Measurements from ENCODE around the gene CDH8.

The CDH8 gene

DNA sequence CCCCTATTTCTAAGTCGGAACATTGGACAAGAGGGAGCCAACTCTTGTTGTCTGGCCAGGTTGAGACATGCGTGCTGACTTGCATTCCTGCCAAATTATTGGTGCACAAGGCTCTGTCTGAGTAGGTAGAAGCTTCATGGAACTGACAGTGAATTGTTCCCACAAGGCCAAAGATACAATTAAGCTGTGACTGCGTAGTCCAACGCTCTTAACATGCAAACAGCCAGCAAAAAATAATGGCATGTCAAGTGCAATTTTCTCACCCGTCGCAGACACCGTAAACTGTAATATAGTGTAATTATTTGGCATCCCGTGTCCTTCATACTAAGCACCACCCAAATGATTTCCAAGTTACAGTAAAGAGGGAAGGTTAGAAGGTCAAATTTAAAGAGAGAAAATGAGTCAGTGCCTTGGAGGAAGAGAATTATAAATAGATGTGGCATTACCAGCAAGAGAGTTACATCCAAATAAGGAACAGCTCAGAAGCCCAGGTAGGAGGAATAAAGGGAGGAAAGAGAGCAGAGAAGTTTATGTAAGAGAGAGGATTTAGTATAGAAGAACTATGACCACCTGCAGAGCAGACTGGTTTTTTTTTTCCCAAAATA lies 21.8 kb downstream of the CDH8 start:
- Mint-ChIP-seq H3K27ac (no peak overlapping the region), H3K36me3 (ENCODE audit: low read depth) (no peaks in the 10 kb centered on the region), H3K9me3 (peaks cover 20% of the 10 kb centered on the region), H3K4me3 (no peak overlapping the region), H3K27me3 (ENCODE audit: low read depth) (no peaks in the 10 kb centered on the region), H3K4me1 (ENCODE audit: low read depth) (no peaks in the 10 kb centered on the region)
- no peak for DNase-seq (ENCODE audit: low spot score)

DNA sequence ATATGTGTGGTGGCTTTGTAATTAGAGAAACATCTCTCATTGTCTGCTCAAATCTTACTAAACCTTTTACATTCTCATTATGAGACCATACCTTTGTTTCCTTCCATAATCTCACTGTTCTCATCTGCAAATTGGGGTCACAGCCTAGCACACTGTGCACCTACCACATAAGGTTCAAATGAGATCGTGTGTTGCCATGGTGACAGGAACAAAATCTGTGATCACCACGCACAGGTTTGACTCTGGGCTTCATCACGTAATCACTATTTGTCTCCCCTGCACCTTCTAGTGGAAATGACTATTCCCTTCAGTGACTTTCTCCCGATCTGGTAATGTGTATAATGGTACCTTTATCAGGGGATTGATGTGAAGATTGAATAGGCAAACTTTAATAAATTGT lies 26.1 kb downstream of the CDH8 start:
- H3K27ac Mint-ChIP-seq, result no peak overlapping the region
- DNase-seq (ENCODE audit: low spot score), result no peak
- no peaks in the 10 kb centered on the region for H3K27me3 Mint-ChIP-seq (ENCODE audit: low read depth)
- no peaks in the 10 kb centered on the region for H3K4me1 Mint-ChIP-seq (ENCODE audit: low read depth)
- no peaks in the 10 kb centered on the region for H3K36me3 Mint-ChIP-seq (ENCODE audit: low read depth)
- peaks cover 24% of the 10 kb centered on the region for H3K9me3 Mint-ChIP-seq
- H3K4me3 Mint-ChIP-seq, result no peak overlapping the region

DNA sequence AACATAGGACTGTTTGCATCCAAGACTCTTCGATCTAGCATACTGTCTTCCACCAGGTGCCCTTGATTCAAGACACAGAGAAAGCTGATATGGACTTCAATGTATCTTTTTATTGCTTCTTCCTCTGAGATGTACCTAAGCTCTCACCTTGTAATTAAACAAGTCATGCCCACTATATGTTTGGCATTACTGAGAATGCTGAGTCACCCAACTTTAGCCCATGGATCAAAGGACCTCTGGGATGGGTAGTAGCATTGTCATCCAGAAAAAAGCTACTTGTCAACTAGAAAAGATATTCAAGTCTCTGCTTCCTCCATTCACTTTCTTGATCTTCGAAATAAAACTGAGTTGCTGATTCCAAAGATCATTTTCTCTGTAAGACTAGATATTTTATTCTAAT lies 37.8 kb downstream of the CDH8 start:
- H3K27ac Mint-ChIP-seq, result no peak overlapping the region
- no peaks in the 10 kb centered on the region for H3K36me3 Mint-ChIP-seq (ENCODE audit: low read depth)
- H3K27me3 Mint-ChIP-seq (ENCODE audit: low read depth), result no peaks in the 10 kb centered on the region
- no peak for DNase-seq (ENCODE audit: low spot score)
- H3K4me1 Mint-ChIP-seq (ENCODE audit: low read depth), result no peaks in the 10 kb centered on the region
- no peak overlapping the region for H3K4me3 Mint-ChIP-seq
- H3K9me3 Mint-ChIP-seq, result peaks cover 38% of the 10 kb centered on the region

DNA sequence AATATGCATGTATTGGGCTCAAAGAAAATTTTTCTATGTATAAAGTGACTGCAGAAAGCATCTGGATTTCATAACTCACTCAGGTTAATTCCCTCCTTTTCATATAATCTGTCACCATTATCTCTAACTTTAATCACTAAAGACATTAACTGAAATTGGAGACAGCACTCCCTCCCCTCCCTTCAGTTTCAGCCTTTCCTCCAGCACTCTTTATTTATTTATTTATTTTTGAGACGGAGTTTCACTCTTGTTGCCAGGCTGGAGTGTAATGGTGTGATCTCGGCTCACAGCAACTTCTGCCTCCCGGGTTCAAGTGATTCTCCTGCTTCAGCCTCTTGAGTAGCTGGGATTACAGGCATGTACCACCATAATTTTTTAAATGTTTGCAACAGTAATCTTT lies 43.1 kb downstream of the CDH8 start:
- no peaks in the 10 kb centered on the region for H3K4me1 Mint-ChIP-seq (ENCODE audit: low read depth)
- H3K36me3 Mint-ChIP-seq (ENCODE audit: low read depth), result no peaks in the 10 kb centered on the region
- no peak overlapping the region for H3K4me3 Mint-ChIP-seq
- no peak for DNase-seq (ENCODE audit: low spot score)
- no peaks in the 10 kb centered on the region for H3K27me3 Mint-ChIP-seq (ENCODE audit: low read depth)
- H3K27ac Mint-ChIP-seq, result no peak overlapping the region
- peaks cover 44% of the 10 kb centered on the region for H3K9me3 Mint-ChIP-seq

DNA sequence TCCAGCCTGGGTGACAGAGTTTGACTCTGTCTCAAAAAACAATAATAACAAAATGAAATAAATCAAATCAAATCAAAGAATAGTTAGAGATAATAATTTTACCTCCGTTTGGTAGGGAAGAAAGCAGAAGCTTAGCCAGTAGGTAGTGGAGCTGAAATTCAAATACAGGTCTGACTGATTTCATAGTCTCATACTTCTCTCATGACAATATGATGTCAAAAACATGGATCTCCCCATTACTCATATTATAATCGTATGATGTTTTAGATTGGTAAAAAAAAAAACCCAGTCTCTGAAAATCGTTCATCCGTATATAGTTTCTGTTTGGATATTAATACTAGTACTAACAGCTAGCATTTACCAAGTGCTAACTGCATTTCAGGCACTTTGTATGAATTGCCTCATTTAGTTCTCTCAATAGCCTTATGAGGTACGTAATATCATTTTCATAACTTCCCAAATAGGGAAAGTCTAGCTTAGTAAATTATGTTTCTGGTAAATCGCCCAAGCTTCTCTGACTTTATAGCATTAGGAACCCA lies 48.7 kb downstream of the CDH8 start:
- Mint-ChIP-seq H3K36me3 (ENCODE audit: low read depth) (no peaks in the 10 kb centered on the region), H3K9me3 (peaks cover 35% of the 10 kb centered on the region), H3K27ac (no peak overlapping the region), H3K27me3 (ENCODE audit: low read depth) (no peaks in the 10 kb centered on the region), H3K4me3 (no peak overlapping the region), H3K4me1 (ENCODE audit: low read depth) (no peaks in the 10 kb centered on the region)
- DNase-seq (ENCODE audit: low spot score), result no peak

DNA sequence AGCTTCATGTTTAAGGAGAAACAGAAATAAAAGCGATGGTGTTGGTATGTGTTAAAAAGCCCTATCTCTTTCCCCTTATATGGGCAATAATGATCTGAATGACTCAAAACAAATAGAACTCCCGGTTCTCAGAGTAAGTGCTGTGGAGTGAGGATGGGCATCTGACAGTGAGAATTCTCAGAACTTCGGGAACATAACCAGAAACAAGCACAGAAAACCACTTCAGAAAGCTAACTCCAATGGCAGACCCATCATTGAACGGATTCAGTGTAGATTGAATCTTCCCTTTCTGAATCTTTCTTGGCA lies 67.2 kb downstream of the CDH8 start:
- no peaks in the 10 kb centered on the region for H3K27me3 Mint-ChIP-seq (ENCODE audit: low read depth)
- H3K9me3 Mint-ChIP-seq, result peaks cover 49% of the 10 kb centered on the region
- no peak for DNase-seq (ENCODE audit: low spot score)
- H3K4me1 Mint-ChIP-seq (ENCODE audit: low read depth), result no peaks in the 10 kb centered on the region
- H3K27ac Mint-ChIP-seq, result no peak overlapping the region
- no peak overlapping the region for H3K4me3 Mint-ChIP-seq
- H3K36me3 Mint-ChIP-seq (ENCODE audit: low read depth), result no peaks in the 10 kb centered on the region

DNA sequence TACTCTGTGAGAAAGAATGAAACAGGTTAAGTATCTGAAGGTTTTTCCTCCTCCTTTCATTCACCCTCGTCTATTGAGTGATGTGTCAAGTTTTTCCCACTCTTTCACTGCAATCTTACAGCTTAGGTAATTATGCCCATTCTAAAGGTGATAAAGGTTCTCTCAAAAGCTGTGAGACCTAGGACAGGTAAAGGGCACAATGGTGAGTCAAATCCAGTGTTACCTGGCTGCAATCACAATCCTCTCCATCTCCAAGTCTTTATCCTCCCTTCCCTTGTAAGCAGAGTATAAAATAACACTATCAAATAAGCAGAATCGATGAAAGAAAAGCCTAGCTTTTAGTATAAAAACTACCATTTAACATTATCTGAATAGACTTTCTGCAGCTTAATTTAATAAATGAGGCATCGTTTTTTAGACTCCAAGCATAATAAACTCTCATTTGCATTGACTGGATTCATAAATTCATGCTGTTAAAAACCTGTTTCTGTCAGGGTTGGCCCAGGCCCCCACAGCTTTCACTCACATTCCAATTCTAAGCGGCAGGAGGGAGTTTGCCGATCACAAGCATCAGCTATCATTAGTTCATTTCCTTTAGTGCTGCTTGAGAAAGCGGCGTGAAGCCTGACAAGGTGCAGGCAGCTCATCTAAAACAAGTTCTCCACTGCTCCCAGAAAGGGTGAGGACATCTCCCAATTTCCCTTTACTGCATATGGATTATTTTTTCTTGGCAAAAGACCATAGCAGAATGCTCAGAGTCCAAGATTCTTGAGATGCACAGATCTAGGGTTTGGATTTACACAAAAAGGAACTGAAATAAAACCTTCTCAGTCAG lies 67.8 kb downstream of the CDH8 start:
- H3K9me3 Mint-ChIP-seq, result peaks cover 46% of the 10 kb centered on the region
- no peaks in the 10 kb centered on the region for H3K4me1 Mint-ChIP-seq (ENCODE audit: low read depth)
- no peaks in the 10 kb centered on the region for H3K27me3 Mint-ChIP-seq (ENCODE audit: low read depth)
- H3K27ac Mint-ChIP-seq, result no peak overlapping the region
- no peaks in the 10 kb centered on the region for H3K36me3 Mint-ChIP-seq (ENCODE audit: low read depth)
- no peak for DNase-seq (ENCODE audit: low spot score)
- no peak overlapping the region for H3K4me3 Mint-ChIP-seq

DNA sequence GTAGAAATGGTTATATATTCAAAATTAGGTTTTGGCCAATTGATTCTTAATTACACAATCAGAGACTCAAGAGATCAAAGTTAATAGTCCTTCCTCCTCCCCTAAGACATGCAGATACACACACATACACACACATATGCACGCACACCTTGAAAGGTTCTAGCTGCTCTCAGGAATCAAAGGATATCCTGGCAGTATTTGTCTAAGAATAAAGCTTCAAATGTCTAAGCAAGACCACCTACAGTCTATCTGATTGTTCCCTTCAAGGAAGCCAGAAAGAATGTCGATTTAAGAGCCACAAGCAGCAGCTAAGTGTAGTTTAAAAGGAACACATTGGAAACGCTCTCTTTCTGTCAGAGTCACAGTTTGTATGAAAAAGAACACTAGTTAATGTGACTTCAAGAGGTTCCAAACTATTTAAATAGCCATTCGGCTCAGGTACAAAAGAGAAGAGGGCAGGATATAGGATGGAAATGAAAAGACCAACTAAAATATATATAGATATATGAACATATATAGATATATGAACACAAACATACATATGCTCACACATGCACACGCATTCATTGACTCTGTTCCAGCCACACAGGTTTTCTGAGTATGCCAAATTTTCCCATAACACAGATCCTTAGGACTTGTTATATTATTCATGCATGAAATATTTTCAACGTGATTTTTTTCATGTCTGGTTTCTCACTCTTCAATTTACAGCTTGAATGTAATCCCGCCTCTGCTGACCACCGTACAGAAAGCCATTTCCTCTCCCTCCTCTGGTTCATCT lies 79.0 kb downstream of the CDH8 start:
- no peaks in the 10 kb centered on the region for H3K27me3 Mint-ChIP-seq (ENCODE audit: low read depth)
- H3K36me3 Mint-ChIP-seq (ENCODE audit: low read depth), result no peaks in the 10 kb centered on the region
- no peaks in the 10 kb centered on the region for H3K4me1 Mint-ChIP-seq (ENCODE audit: low read depth)
- peaks cover 48% of the 10 kb centered on the region for H3K9me3 Mint-ChIP-seq
- no peak overlapping the region for H3K4me3 Mint-ChIP-seq
- no peak for DNase-seq (ENCODE audit: low spot score)
- no peak overlapping the region for H3K27ac Mint-ChIP-seq

DNA sequence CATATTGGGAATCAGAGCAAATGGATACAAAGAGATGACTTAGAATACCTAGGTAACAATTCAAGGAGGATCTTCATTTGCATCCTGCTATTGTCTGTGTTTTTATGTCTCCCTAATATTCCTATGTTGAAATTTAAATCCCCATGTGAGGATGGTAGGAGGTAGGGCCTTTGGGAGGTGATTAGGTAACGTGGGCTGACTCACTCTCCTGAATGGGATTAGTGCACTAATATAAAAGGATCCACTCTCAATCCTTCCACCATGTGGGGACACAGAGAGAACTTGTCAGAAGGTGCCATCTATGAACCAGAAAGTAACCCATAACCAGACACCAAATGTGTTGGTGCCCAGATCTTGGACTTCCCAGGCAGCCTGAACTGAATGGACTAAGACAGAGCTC lies 83.4 kb downstream of the CDH8 start:
- H3K27me3 Mint-ChIP-seq (ENCODE audit: low read depth), result no peaks in the 10 kb centered on the region
- H3K27ac Mint-ChIP-seq, result no peak overlapping the region
- peaks cover 35% of the 10 kb centered on the region for H3K9me3 Mint-ChIP-seq
- DNase-seq (ENCODE audit: low spot score), result no peak
- no peak overlapping the region for H3K4me3 Mint-ChIP-seq
- H3K4me1 Mint-ChIP-seq (ENCODE audit: low read depth), result no peaks in the 10 kb centered on the region
- H3K36me3 Mint-ChIP-seq (ENCODE audit: low read depth), result no peaks in the 10 kb centered on the region

DNA sequence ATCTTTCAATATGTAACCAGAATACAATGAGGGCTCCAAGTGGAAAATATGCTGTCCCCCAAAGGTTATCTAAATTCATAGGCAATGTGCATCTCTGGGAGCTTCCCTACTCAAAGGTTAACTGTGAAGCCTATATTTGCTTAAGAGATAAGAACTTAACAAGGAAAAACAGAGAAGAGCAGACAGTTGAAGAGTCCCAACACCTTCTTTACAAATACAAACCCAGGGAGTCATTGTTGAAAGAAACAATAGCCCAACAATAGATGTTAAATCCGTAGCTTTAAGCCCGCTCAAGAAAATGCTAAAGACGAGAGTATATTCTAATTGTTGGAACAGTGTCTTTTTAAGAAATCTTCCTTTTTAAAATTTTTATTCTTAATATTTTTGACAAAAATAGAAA lies 87.8 kb downstream of the CDH8 start:
- Mint-ChIP-seq H3K27ac (no peak overlapping the region), H3K27me3 (ENCODE audit: low read depth) (no peaks in the 10 kb centered on the region)

DNA sequence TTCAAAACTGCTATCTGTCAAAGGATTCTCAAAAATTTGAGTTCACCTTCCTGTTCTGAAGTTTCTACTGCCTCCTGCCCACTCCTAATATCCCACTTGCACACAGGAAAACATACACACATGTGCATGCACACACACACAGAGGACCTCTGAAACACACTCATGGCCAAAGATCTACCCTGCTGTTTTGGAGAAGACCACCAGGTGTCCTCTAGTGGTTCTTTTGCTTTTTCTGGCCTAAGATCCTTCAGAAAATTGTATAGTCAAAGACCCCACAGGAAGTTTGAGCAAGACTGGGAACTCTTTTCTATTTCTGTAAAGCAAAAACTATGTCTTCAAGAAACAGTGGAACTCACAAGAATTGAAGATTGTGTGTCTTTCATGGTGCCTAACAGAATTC lies 90.2 kb downstream of the CDH8 start:
- H3K27me3 Mint-ChIP-seq (ENCODE audit: low read depth), result no peaks in the 10 kb centered on the region
- H3K4me1 Mint-ChIP-seq (ENCODE audit: low read depth), result no peaks in the 10 kb centered on the region
- H3K36me3 Mint-ChIP-seq (ENCODE audit: low read depth), result no peaks in the 10 kb centered on the region
- H3K9me3 Mint-ChIP-seq, result peaks cover 46% of the 10 kb centered on the region
- no peak overlapping the region for H3K4me3 Mint-ChIP-seq
- no peak for DNase-seq (ENCODE audit: low spot score)
- H3K27ac Mint-ChIP-seq, result no peak overlapping the region

More for the DNA sequence above, 87.8 kb downstream of the CDH8 start:
- H3K4me1 Mint-ChIP-seq (ENCODE audit: low read depth), result no peaks in the 10 kb centered on the region
- no peaks in the 10 kb centered on the region for H3K36me3 Mint-ChIP-seq (ENCODE audit: low read depth)
- no peak for DNase-seq (ENCODE audit: low spot score)
- H3K4me3 Mint-ChIP-seq, result no peak overlapping the region
- H3K9me3 Mint-ChIP-seq, result peaks cover 35% of the 10 kb centered on the region

DNA sequence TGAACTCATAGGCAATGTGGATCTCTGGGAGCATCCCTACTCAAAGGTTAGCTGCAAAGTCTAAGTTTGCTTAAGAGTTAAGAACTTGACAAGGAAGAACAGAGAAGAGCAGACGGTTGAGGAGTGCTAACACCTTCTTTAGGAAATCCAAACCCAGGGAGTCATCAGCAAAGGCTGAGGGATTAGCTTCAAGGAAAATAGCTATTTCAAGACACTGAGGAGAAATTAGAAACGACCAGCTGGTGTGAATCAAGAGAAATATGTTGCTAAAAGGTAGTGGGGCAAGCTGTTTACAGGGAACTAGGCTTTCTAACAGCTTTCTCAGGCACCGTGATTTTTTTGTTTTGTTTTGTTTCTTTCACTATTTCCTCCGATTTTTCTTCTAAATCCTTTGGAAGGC lies 90.7 kb downstream of the CDH8 start:
- peaks cover 41% of the 10 kb centered on the region for H3K9me3 Mint-ChIP-seq
- H3K27me3 Mint-ChIP-seq (ENCODE audit: low read depth), result no peaks in the 10 kb centered on the region
- no peak for DNase-seq (ENCODE audit: low spot score)
- no peak overlapping the region for H3K4me3 Mint-ChIP-seq
- H3K4me1 Mint-ChIP-seq (ENCODE audit: low read depth), result no peaks in the 10 kb centered on the region
- no peak overlapping the region for H3K27ac Mint-ChIP-seq
- H3K36me3 Mint-ChIP-seq (ENCODE audit: low read depth), result no peaks in the 10 kb centered on the region

DNA sequence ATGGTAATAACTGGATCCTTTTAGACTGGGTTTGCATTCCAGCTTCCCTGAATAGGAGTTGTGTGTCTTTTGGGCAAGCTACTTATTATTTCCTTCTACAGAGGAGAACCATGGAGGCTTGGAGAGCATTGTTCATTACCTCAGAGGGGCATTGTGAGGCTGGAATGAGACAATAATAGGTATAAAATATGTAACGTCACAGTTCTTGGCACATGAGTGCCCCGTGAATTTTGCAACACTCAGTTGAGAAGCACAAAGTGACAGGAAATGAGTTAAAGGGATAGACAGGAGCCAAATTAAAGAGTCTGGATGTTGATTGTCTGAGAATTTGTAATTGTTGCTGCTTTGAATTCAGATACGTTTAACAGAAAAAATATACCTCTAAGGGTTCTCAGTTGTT lies 92.2 kb downstream of the CDH8 start:
- H3K27me3 Mint-ChIP-seq (ENCODE audit: low read depth), result no peaks in the 10 kb centered on the region
- H3K4me3 Mint-ChIP-seq, result no peak overlapping the region
- no peaks in the 10 kb centered on the region for H3K4me1 Mint-ChIP-seq (ENCODE audit: low read depth)
- H3K36me3 Mint-ChIP-seq (ENCODE audit: low read depth), result no peaks in the 10 kb centered on the region
- DNase-seq (ENCODE audit: low spot score), result no peak
- peaks cover 46% of the 10 kb centered on the region for H3K9me3 Mint-ChIP-seq
- H3K27ac Mint-ChIP-seq, result no peak overlapping the region

DNA sequence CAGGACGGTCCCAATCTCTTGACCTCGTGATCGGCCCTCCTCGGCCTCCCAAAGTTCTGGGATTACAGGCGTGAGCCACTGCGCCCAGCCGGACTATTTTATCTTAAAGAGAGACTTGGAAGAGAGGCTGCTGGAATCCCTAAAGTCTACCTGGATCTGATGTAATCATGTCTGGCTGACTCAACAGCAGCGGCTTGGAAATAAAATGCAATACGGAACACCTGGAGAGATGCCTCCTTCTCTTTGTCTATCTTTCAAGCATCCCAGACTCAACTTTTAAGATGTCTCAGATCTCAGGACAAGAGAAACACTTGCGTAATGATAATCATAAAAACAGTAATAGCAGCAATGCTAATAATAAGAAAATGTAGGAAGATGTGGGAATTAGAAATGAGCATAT lies 95.6 kb downstream of the CDH8 start:
- Mint-ChIP-seq H3K4me3 (no peak overlapping the region), H3K27me3 (ENCODE audit: low read depth) (no peaks in the 10 kb centered on the region), H3K36me3 (ENCODE audit: low read depth) (no peaks in the 10 kb centered on the region), H3K9me3 (peaks cover 37% of the 10 kb centered on the region), H3K27ac (no peak overlapping the region), H3K4me1 (ENCODE audit: low read depth) (no peaks in the 10 kb centered on the region)
- no peak for DNase-seq (ENCODE audit: low spot score)
